Measurements from ENCODE around the gene NPC2. TPM values are rescaled to one million over a fixed set of nuclear protein-coding genes. Genes with fewer than 3 reads are reported as not detected.

Gene NPC2
- total and polyA plus RNA-seq, 2 of the 4 experiments (the other 2 are of a cell fraction): 210 to 273 TPM

- Histone ChIP-seq H2BK5ac (ENCODE audit: low read depth, low read length, poor library complexity, severe bottlenecking) (no peak overlapping the region), H3K23ac (ENCODE audit: low read depth, low read length) (no peak overlapping the region), H3K4ac (ENCODE audit: low read depth, low read length) (no peak overlapping the region), H3K9ac (ENCODE audit: low read depth, low read length) (no peak overlapping the region), H2BK15ac (ENCODE audit: low read depth, low read length) (no peak overlapping the region), H3K27me3 (ENCODE audit: control insufficient read depth, insufficient read depth, low read length) (peaks cover 50% of the 10 kb centered on the region), H2AK9ac (replicated peaks; ENCODE audit: low read depth, low read length, poor library complexity) (no peak overlapping the region), H3K79me1 (ENCODE audit: low read depth in 1 of 2, low read length in 2 of 2) (no peaks in the 10 kb centered on the region), H4K5ac (ENCODE audit: low read depth, low read length) (no peak overlapping the region), H3K9me1 (ENCODE audit: insufficient read depth, low read length) (no peaks in the 10 kb centered on the region), H4K8ac (ENCODE audit: low read depth in 2 of 2, low read length in 2 of 2) (no peak overlapping the region), H3K36me3 (ENCODE audit: control insufficient read depth, insufficient read depth, low read length) (no peaks in the 10 kb centered on the region), H3K4me3 (ENCODE audit: insufficient read depth, low read depth, low read length) (no peak overlapping the region), H2AK5ac (ENCODE audit: low read depth, low read length) (no peak overlapping the region), H3K27ac (ENCODE audit: insufficient read depth, low read length) (no peak overlapping the region), H4K20me1 (ENCODE audit: insufficient read depth, low read length) (no peaks in the 10 kb centered on the region), H3K14ac (replicated peaks; ENCODE audit: low read depth, low read length) (no peak overlapping the region), H3K4me1 (ENCODE audit: control insufficient read depth, insufficient read depth, low read length) (no peaks in the 10 kb centered on the region; the same call in 1 of the 2 replicates), H2BK120ac (ENCODE audit: low read depth, low read length) (no peak overlapping the region), H2AFZ (replicated peaks; ENCODE audit: low read length, poor library complexity) (no peak overlapping the region), H3K4me2 (ENCODE audit: low read depth, low read length) (no peak overlapping the region), H3K56ac (ENCODE audit: extremely low read depth, insufficient read depth, low read length) (no peak overlapping the region), H2BK20ac (ENCODE audit: low read depth, low read length) (no peak overlapping the region), H3K18ac (ENCODE audit: low read depth, low read length) (no peak overlapping the region), H3K9me3 (ENCODE audit: control insufficient read depth, insufficient read depth, low read length) (no peaks in the 10 kb centered on the region), H4K91ac (ENCODE audit: insufficient read depth, low read depth, low read length) (no peak overlapping the region)
- in situ Hi-C loops (cut with MboI; ENCODE audit: low sequenced_read_pairs): no loop called here
- dilution Hi-C loops (cut with HindIII; ENCODE audit: low sequenced_read_pairs, unreplicated experiment): no loop called here
- CTCF ChIA-PET: no interaction called here
- POLR2A ChIA-PET (ENCODE audit: unreplicated experiment): no interaction called here
- no peak for DNase-seq
- intact Hi-C loops (cut with micrococcal nuclease): no loop called here
- no CpG with 5 or more reads among the region's 3 CpGs for WGBS, 2 experiments (ENCODE audit: extremely low coverage in 2 of 2, insufficient read length in 1 of 2)
- no peak for ATAC-seq (ENCODE audit: low read depth)
- no TSS peak for BruUV-seq (replicated peaks)
- TF ChIP-seq BHLHE40 (IDR thresholded peaks at IDR 0.05; ENCODE audit: low read depth, low read length) (no peak), FOS (IDR thresholded peaks at IDR 0.05; ENCODE audit: low read depth, low read length) (no peak), RAD21 (IDR thresholded peaks at IDR 0.05; ENCODE audit: low read length) (no peak), MXI1 (IDR thresholded peaks at IDR 0.05; ENCODE audit: borderline replicate concordance, low read depth, low read length) (no peak), NFE2L2 (IDR thresholded peaks at IDR 0.05; ENCODE audit: low read depth, low read length) (no peak), RFX5 (IDR thresholded peaks at IDR 0.05; ENCODE audit: low read depth, low read length) (no peak), ELK1 (IDR thresholded peaks at IDR 0.05; ENCODE audit: borderline replicate concordance, low read depth, low read length) (no peak), RCOR1 (IDR thresholded peaks at IDR 0.05; ENCODE audit: insufficient replicate concordance, low read length) (no peak), SMC3 (IDR thresholded peaks at IDR 0.05; ENCODE audit: low read depth, low read length) (no peak), CHD1 (IDR thresholded peaks at IDR 0.05; ENCODE audit: low read depth, low read length) (no peak), MAZ (IDR thresholded peaks at IDR 0.05; ENCODE audit: borderline replicate concordance, low read depth, low read length) (no peak)
- TF ChIP-seq, protein P1, sequence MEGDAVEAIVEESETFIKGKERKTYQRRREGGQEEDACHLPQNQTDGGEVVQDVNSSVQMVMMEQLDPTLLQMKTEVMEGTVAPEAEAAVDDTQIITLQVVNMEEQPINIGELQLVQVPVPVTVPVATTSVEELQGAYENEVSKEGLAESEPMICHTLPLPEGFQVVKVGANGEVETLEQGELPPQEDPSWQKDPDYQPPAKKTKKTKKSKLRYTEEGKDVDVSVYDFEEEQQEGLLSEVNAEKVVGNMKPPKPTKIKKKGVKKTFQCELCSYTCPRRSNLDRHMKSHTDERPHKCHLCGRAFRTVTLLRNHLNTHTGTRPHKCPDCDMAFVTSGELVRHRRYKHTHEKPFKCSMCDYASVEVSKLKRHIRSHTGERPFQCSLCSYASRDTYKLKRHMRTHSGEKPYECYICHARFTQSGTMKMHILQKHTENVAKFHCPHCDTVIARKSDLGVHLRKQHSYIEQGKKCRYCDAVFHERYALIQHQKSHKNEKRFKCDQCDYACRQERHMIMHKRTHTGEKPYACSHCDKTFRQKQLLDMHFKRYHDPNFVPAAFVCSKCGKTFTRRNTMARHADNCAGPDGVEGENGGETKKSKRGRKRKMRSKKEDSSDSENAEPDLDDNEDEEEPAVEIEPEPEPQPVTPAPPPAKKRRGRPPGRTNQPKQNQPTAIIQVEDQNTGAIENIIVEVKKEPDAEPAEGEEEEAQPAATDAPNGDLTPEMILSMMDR (conservative IDR thresholded peaks at IDR 0.05; ENCODE audit: low read depth, low read length): no peak
Measured at GRCh38 chr14:74464785-74465184, 28.3 kb downstream of the NPC2 start.
